ENCODE measurements around the gene TICRR.

GRCh38 chr15:89640245-89640644, 65.0 kb downstream of the TICRR start:
- TF ChIP-seq BHLHE40 (IDR thresholded peaks at IDR 0.05; ENCODE audit: low read depth, low read length) (no peak), MAZ (IDR thresholded peaks at IDR 0.05; ENCODE audit: borderline replicate concordance, low read depth, low read length) (no peak), POLR2A (IDR thresholded peaks at IDR 0.05; ENCODE audit: low read depth, low read length) (no peak), SMC3 (IDR thresholded peaks at IDR 0.05; ENCODE audit: low read depth, low read length) (no peak), CEBPB (IDR thresholded peaks at IDR 0.05; ENCODE audit: low read depth, low read length) (no peak), NFE2L2 (IDR thresholded peaks at IDR 0.05; ENCODE audit: low read depth, low read length) (no peak)
- TF ChIP-seq, protein P1, sequence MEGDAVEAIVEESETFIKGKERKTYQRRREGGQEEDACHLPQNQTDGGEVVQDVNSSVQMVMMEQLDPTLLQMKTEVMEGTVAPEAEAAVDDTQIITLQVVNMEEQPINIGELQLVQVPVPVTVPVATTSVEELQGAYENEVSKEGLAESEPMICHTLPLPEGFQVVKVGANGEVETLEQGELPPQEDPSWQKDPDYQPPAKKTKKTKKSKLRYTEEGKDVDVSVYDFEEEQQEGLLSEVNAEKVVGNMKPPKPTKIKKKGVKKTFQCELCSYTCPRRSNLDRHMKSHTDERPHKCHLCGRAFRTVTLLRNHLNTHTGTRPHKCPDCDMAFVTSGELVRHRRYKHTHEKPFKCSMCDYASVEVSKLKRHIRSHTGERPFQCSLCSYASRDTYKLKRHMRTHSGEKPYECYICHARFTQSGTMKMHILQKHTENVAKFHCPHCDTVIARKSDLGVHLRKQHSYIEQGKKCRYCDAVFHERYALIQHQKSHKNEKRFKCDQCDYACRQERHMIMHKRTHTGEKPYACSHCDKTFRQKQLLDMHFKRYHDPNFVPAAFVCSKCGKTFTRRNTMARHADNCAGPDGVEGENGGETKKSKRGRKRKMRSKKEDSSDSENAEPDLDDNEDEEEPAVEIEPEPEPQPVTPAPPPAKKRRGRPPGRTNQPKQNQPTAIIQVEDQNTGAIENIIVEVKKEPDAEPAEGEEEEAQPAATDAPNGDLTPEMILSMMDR (conservative IDR thresholded peaks at IDR 0.05; ENCODE audit: low read depth, low read length): no peak
